Erythroblast (primary cell): ENCODE measurements around the gene CDK14.

Experiments used
- GATA1 ChIP-seq: IDR thresholded peaks from 2 replicates; pipeline ENCODE4 v1.6.1; 2011; ENCODE audit warnings: low read depth, mild to moderate bottlenecking, control low read depth, low read length, moderate library complexity
- POLR2A ChIP-seq: IDR thresholded peaks from 2 replicates; pipeline ENCODE4 v1.6.1; 2011; ENCODE audit warnings: mild to moderate bottlenecking, low read length

DNA sequence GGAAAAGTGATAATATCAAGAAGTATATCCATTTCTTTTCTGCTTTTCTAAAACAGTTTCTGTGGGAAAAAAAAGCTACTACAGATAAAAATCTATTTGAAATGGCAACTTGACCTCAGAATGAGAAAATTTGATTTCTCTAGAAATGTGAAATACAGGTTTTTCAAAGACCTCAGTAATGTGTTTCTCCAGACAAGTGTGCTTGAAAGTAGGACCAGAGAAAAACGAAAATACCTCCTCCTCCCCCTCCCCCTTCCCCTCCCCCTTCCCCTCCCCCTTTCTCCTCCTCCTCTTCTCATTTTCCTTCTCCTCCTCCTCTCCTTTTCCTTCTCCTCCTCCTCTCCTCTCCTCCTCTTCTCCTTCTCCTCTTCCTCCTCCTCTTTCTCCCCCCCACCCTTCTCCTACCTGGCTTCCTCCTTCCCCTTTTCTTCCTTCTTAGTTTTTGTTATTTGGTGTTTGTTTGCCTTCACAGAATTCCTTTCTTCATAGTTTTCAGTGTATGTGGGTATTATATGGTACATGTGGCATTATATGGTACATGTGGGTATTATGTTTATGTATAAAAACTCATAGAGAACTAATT is 179.4 kb downstream of the CDK14 start:
- TF ChIP-seq POLR2A: no peak
- TF ChIP-seq GATA1: no peak
